Ectodermal cell (in vitro differentiated cells): ENCODE data around the gene SIVA1.

Experiments
- H3K27ac ChIP-seq: 2 replicates; pipeline ENCODE4 v1.7.0; 2013; ENCODE audit warnings: mild to moderate bottlenecking, low read depth, low read length; ENCODE audit not compliant: insufficient read depth, poor library complexity, severe bottlenecking
- H3K27me3 ChIP-seq: 2 replicates; pipeline ENCODE4 v1.7.0; 2013; ENCODE audit warnings: mild to moderate bottlenecking, low read length; ENCODE audit not compliant: insufficient read depth, control insufficient read depth, poor library complexity, severe bottlenecking
- H3K36me3 ChIP-seq: one replicate; pipeline ENCODE4 v1.7.0; 2013; ENCODE audit warnings: low read length; ENCODE audit not compliant: control insufficient read depth, insufficient read depth
- H3K4me1 ChIP-seq: one replicate; pipeline ENCODE4 v1.7.0; 2013; ENCODE audit warnings: low read length; ENCODE audit not compliant: control insufficient read depth, insufficient read depth
- H3K4me3 ChIP-seq: 2 replicates; pipeline ENCODE4 v1.7.0; 2013; ENCODE audit warnings: low read depth, low read length, control low read depth; ENCODE audit not compliant: insufficient read depth
- H3K9me3 ChIP-seq: 2 replicates; pipeline ENCODE4 v1.7.0; 2013; ENCODE audit warnings: mild to moderate bottlenecking, low read length, moderate library complexity; ENCODE audit not compliant: control insufficient read depth
- WGBS, 2 experiments: methylation state at CpG; one replicate each; pipeline ENCODE4 v1.1.7; 2013; ENCODE audit warnings: missing lambda C conversion rate in 2 of 2; 5-methylcytosine and 5-hydroxymethylcytosine counted together

SIVA1 gene

DNA sequence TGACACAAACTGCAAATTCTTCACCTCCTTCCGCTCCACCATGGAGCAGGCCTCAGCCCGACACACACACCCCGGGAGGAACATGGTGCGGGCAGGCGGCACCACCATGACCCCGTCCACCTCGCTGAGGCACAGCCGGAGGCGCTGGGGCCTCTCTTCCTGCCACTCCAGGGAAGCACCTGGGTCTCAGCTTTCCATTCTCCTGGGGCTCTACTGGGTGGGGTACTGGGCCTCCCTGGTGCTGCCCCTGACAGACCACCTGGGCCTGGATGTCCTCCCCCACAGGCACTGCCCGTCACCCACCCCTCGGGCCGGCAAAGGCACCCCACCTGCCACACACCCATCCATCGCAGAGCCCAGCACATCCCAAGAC, 32.7 kb downstream of the SIVA1 start:
- H3K27me3 ChIP-seq: no peaks in the 10 kb centered on the region
- no peak overlapping the region for H3K27ac ChIP-seq
- 92% methylated on average over 13 of the region's 13 CpGs for WGBS, 2 experiments
- H3K9me3 ChIP-seq: no peaks in the 10 kb centered on the region
- no peaks in the 10 kb centered on the region for H3K4me1 ChIP-seq
- H3K4me3 ChIP-seq: no peak overlapping the region
- H3K36me3 ChIP-seq: no peaks in the 10 kb centered on the region

DNA sequence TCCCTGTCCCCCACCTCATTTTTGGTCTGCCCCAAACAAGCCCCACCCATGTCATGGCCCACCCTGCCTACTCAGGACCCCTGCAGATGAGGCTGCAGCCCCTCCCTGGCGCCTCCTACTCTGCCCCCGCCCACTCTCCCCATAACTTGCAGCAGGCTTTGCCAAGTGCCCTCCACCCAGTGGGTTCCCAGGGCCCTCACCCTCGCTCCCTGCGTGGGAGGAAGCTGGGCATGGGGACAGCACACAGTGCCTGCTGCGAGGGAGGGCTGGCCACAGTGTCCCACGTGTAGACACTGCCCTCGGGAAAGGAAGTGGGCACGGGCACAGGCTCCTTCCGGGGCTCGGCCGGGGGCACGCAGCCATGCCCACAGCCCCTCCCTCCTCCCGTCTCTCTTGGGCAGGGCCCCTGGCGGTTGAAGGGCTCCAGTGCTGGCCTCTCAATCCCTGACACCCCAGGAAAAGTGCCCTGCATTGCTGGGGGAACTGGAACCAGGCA, 33.2 kb downstream of the SIVA1 start:
- Histone ChIP-seq H3K4me3 (no peak overlapping the region), H3K27me3 (no peaks in the 10 kb centered on the region), H3K36me3 (no peaks in the 10 kb centered on the region), H3K27ac (no peak overlapping the region), H3K4me1 (no peaks in the 10 kb centered on the region), H3K9me3 (no peaks in the 10 kb centered on the region)
- 93 to 94% methylated on average over 12 of the region's 14 CpGs for WGBS, 2 experiments

DNA sequence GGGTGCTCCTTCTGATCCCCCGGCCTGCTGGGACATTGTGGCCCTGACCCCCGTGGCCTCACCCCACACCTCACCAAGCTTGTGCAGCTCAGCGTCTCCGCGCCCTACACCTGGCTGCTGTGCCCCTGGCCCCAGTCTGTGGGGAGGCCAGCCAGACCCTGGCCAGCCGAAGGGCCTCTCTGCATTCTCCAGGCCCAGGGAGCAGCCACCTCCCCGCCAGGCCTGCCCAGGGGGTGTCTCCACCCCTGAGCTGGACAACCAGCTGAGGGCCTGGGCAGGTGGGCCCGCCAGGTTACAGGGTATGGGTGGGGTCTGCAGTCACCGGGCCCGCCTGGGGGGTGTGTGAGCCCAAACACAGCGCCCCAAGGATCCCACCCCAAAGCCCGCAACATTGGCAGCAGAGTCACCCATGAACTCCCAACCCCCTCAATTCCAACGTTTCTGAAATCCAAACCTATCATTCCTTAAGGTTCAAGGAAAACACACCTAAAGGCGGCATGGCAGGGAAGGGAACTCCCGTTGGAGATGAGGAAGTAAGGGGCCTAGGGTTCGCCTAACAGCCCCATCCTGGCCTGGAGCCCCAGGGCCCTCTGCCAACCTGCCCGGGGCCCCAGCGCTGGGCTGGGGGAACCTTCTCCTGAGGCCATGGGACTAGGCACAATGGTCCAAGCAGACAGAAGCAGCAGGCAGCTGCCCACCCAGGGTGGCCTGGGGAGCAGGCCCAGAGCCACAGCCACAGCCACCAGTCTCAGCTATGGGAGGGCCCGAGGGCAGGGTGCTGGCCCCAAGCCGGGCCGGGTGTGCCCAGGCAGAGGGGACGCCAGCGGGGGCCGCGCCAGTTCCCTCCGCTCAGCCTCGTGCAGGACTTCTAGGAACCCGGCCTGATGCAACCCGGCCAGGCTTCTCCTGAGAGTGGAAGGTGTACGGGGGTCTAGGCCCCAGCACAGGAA, 34.1 kb downstream of the SIVA1 start:
- no peaks in the 10 kb centered on the region for H3K36me3 ChIP-seq
- H3K27ac ChIP-seq: no peak overlapping the region
- no peaks in the 10 kb centered on the region for H3K27me3 ChIP-seq
- H3K4me1 ChIP-seq: no peaks in the 10 kb centered on the region
- H3K9me3 ChIP-seq: no peaks in the 10 kb centered on the region
- no peak overlapping the region for H3K4me3 ChIP-seq
- WGBS, 2 experiments: 95% methylated on average over 30 of the region's 30 CpGs

DNA sequence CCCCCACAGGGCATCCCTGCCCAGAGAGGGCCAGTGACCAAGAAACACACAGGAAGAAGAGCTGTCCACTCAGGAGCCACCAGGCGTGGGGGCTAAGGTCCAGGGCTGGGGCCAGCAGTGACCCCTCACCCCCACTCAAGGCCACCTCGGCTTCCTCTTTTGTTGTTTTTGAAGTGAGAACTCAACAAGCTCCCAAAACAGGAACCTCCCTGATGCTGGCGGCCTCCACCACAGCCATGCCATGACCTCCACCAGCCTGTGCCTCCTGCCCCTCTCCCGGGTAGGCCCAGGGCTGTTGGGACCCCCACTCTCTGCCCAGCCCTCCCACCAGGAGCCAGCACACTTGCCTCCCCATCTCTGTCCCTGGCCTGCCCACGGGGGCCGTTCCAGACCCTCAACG, 34.8 kb downstream of the SIVA1 start:
- Histone ChIP-seq H3K4me3 (no peak overlapping the region), H3K27ac (no peak overlapping the region), H3K27me3 (no peaks in the 10 kb centered on the region), H3K4me1 (no peaks in the 10 kb centered on the region), H3K9me3 (no peaks in the 10 kb centered on the region), H3K36me3 (no peaks in the 10 kb centered on the region)
- 93 to 94% methylated on average over 7 of the region's 7 CpGs for WGBS, 2 experiments

DNA sequence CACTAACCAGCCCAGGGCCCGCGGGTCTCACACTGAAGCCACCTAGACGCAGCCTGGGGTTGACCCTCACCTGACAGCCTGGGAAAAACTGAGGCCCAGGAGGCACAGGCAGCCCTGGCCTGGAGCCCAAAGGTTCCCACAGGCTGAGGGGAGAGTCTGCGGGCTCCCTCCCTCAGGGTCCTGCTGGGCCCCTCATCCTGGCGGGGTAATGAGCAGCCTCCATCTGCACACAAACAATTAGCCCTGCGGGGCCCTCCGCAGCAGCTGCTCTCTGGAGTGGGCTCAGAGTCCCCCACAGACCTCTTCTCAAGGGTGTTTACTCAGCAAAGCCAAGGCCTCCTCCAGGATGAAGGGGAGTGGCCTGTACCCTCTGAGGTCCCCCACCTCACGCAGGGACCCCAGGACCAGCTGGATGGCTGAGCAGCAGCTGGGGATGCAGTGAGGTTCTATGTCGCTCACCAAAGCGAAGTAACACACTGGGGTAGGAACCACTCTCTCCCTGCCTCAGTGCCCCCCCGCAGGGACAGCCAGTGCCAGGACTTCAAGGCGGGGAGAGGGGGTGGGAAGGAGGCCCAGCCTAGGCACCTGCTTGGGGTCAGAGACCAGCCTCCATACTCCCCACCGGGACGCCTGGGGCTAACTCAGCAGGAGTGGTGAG, 35.3 kb downstream of the SIVA1 start:
- Histone ChIP-seq H3K9me3 (no peaks in the 10 kb centered on the region), H3K4me1 (no peaks in the 10 kb centered on the region), H3K27me3 (no peaks in the 10 kb centered on the region), H3K27ac (peak overlapping the region; percentile 26), H3K36me3 (no peaks in the 10 kb centered on the region), H3K4me3 (no peak overlapping the region)
- WGBS, 2 experiments: 92% methylated on average over 14 of the region's 14 CpGs

DNA sequence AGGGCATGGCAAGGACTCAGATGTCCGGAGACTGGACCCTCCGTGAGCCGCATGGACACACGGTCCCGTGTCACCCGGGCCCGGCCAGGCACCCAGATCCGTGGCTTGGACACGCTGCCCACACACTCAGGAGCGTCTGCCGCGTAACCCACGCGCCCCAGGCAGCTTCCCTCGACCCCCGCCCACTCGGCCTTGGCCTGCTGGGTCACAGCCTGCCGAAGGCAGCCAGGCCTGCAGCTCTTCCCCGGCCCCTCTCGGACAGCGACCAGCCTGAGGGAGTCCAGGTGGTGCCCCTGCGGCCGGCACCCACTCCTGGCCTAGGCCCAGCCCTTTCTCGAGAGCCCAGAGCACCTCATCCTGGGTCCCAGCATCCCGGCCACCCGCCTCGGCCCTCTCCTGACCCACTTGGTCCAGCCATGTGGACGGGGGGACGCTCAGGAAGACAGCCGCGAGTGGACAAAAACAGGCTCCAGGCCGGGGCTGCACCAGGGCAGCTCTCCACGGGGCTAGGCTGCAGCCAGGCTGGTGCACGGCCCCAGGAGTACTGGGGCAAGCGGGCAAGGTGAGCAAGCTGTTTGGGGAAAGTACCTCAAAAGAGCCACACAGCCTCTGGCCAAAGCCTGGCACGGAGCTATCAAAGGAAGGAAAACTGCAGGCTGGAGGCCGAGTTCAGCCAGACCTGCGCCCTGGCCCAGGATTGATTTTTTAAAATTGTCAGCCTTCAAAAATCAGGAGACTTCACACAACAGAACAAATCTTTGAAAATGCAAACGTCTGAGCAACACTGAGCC, 36.1 kb downstream of the SIVA1 start:
- H3K9me3 ChIP-seq: no peaks in the 10 kb centered on the region
- no peak overlapping the region for H3K27ac ChIP-seq
- no peak overlapping the region for H3K4me3 ChIP-seq
- no peaks in the 10 kb centered on the region for H3K27me3 ChIP-seq
- WGBS, 2 experiments: 94% methylated on average over 39 of the region's 39 CpGs
- peaks cover 7% of the 10 kb centered on the region for H3K4me1 ChIP-seq
- H3K36me3 ChIP-seq: no peaks in the 10 kb centered on the region

DNA sequence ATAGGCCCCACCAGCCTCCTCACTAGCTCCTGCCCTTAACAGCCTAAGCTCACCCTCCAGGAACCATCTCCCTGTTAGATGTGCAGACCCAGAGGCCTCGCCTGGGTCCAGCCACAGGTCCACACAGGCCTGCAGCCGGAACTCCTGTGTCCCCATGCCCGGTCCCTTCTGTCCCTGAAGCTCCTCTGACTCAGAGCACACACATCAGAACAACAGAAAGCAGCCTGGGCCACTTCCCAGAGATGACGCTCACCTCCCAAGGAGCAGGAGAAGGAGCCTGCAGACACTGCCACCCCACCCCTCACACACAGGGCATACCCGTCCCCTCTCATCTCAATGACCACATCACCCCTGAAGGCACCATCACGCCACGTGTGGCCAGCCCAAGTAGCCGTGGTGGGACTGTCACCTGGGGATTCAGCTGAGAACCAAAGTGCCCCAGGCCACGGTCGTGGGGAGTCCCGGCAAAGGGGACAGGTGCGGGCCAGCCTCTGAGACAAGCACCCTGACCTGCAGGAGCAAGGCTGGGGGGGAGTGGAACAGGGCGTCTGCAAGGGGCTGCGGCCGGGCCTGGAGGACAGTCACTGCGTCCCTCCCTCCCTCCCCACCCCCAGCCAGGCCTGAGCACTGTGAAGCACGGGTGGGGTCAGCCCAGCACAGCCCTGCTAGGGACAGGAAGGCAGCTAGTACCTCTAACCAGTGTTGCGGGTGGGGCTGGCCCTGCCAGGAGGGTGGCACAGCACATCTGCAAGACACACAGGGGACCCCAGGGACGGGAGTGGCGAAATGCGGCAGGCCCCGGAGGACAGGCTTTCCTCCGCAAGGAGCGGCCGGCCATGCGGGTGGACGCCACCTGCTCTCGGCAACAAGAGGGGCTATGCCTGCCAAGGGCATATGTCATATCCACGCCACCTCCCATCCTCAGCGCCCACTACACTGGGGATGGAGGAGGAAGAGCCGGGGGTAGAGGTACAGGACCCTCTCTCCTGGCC, 37.1 kb downstream of the SIVA1 start:
- H3K9me3 ChIP-seq: no peaks in the 10 kb centered on the region
- WGBS, 2 experiments: 95% methylated on average over 31 of the region's 31 CpGs
- no peak overlapping the region for H3K27ac ChIP-seq
- H3K27me3 ChIP-seq: no peaks in the 10 kb centered on the region
- no peaks in the 10 kb centered on the region for H3K36me3 ChIP-seq
- H3K4me1 ChIP-seq: peaks cover 9% of the 10 kb centered on the region
- H3K4me3 ChIP-seq: no peak overlapping the region

DNA sequence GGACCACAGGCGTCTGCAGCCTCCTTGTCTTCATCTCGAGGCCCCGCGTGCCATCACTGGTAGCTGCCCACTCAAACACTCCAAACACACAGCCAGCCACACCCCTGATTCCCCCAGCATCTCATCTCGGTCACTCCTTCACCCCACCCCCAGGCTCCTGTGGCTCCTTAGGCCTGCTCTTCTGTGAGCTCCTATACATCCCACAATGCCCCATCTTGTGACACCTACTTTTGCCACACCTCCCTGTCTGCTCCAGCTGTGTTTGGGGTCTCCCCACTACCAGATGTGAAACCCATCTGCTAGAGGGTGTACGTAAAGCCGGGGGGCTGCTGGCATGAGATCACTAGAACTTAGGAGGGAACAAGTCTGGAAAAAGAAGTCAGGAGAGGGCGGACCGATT, 38.5 kb downstream of the SIVA1 start:
- 90 to 93% methylated on average over 9 of the region's 9 CpGs for WGBS, 2 experiments

DNA sequence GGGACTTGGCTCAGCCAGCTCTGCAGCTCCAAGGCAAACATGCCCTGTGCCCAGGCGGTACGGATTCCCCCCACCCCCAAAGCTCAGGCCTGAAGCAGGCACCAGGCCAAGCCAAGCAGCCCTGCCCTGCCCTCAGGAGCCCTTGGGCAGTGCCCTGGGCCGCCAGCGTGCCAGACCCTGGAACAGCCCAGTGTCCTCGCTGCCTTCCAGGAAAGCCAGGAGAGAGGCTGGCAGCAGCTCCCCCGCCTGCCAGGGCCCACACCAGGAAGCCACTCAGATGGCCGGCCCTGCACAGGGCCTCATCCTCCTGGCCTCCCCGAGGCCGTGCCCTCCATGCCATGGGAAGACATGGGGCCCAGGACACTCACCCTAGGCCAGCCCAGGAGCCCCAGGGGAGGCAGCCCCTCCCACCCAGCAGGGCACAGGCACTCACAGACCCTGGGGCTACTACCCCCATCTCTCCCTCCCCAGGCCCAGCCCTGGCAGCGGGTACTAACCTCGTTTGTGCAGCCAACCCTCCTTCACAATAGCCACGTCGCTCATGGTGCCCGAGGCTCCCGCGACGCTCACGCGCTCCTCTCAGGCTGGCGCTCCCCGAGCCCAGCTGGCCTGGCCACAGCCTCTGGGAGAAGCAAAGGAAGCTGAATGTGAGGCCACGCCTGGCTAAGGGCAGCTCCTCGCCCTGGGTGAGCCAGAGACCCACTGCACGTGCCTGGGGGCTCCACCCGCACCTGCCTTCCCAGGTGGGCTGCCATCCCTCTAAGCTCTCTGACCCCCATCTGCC, 39.3 kb downstream of the SIVA1 start:
- Histone ChIP-seq H3K36me3 (no peaks in the 10 kb centered on the region), H3K4me1 (peaks cover 24% of the 10 kb centered on the region), H3K27me3 (peaks cover 15% of the 10 kb centered on the region), H3K9me3 (no peaks in the 10 kb centered on the region), H3K4me3 (no peak overlapping the region), H3K27ac (no peak overlapping the region)
- WGBS, 2 experiments: 93 to 95% methylated on average over 25 of the region's 25 CpGs

More for the DNA sequence above, 38.5 kb downstream of the SIVA1 start:
- Histone ChIP-seq H3K27me3 (peaks cover 7% of the 10 kb centered on the region), H3K36me3 (no peaks in the 10 kb centered on the region), H3K4me1 (peaks cover 15% of the 10 kb centered on the region), H3K4me3 (no peak overlapping the region), H3K27ac (no peak overlapping the region), H3K9me3 (no peaks in the 10 kb centered on the region)
